OCI-LY3 (cell line): ENCODE results near the gene CTNNBL1.

Experiments used
- H2AFZ ChIP-seq: fragments of 200-600, 300-600 bp; shearing (Covaris generic); 2 replicates; pipeline ENCODE4 v1.6.0; 2014; ENCODE audit warnings: antibody characterized with exemption, low read depth, low read length
- H3K27ac ChIP-seq: fragments of 200-600, 300-600 bp; sonication (generic); 2 replicates; pipeline ENCODE4 v1.5.1; 2014; ENCODE audit warnings: mild to moderate bottlenecking, low read length, moderate library complexity, mixed read lengths
- H3K27me3 ChIP-seq: fragments of 200-600, 300-600 bp; sonication (generic); 2 replicates; pipeline ENCODE4 v1.6.1; 2014; ENCODE audit warnings: low read depth, low read length, mixed read lengths
- H3K36me3 ChIP-seq: fragments of 200-600, 300-600 bp; sonication (generic); replicated peaks from 2 replicates; pipeline ENCODE3; 2014; ENCODE audit warnings: low read depth, low read length, mixed read lengths
- H3K4me1 ChIP-seq: fragments of 300-600, 200-600 bp; sonication (generic); 2 replicates; pipeline ENCODE4 v1.6.1; 2014; ENCODE audit warnings: low read length, mixed read lengths
- H3K4me2 ChIP-seq: fragments of 200-600, 300-600 bp; sonication (generic); 2 replicates; pipeline ENCODE4 v1.6.1; 2014; ENCODE audit warnings: low read length, mixed read lengths
- H3K4me3 ChIP-seq: fragments of 300-600, 200-600 bp; sonication (generic); 2 replicates; pipeline ENCODE4 v1.5.1; 2014; ENCODE audit warnings: antibody characterized with exemption, mild to moderate bottlenecking, low read length, moderate library complexity
- H3K79me2 ChIP-seq: fragments of 300-600, 200-600 bp; shearing (Covaris generic); 2 replicates; pipeline ENCODE4 v1.6.1; 2014; ENCODE audit warnings: mild to moderate bottlenecking, low read length, mixed read lengths
- H3K9ac ChIP-seq: fragments of 300-600, 200-600 bp; shearing (Covaris generic); 2 replicates; pipeline ENCODE4 v1.6.0; 2014; ENCODE audit warnings: mild to moderate bottlenecking, low read length, moderate library complexity
- H3K9me3 ChIP-seq: fragments of 200-600, 300-600 bp; shearing (Covaris generic); 2 replicates; pipeline ENCODE4 v1.6.1; 2014; ENCODE audit warnings: low read length, mixed read lengths; ENCODE audit not compliant: insufficient read depth
- H4K20me1 ChIP-seq: fragments of 200-600, 300-600 bp; sonication (generic); 2 replicates; pipeline ENCODE4 v1.6.1; 2016; ENCODE audit warnings: low read length, mixed read lengths; ENCODE audit not compliant: insufficient read depth
- CTCF ChIP-seq: fragments of 200-600, 300-600 bp; sonication (generic); IDR thresholded peaks from 2 replicates; pipeline ENCODE4 v1.5.1; 2014; ENCODE audit warnings: antibody characterized with exemption, low read length, low read depth
- EZH2phosphoT487 ChIP-seq: fragments of 200-600 bp; shearing (Covaris generic); IDR thresholded peaks from 2 replicates; pipeline ENCODE4 v1.6.1; 2018; ENCODE audit warnings: antibody characterized with exemption, mixed run types, low read depth

Gene CTNNBL1

GRCh38 chr20:37726971-37727956 lies 33.4 kb downstream of the CTNNBL1 start:
- peaks cover 61% of the 10 kb centered on the region for H3K79me2 ChIP-seq
- no peak overlapping the region for H3K4me2 ChIP-seq
- peaks cover 74% of the 10 kb centered on the region for H4K20me1 ChIP-seq
- H3K4me3 ChIP-seq: no peak overlapping the region
- H3K36me3 ChIP-seq: peaks cover 7% of the 10 kb centered on the region
- no peaks in the 10 kb centered on the region for H3K9me3 ChIP-seq
- no peak overlapping the region for H3K9ac ChIP-seq
- no peak overlapping the region for H2AFZ ChIP-seq
- no peaks in the 10 kb centered on the region for H3K27me3 ChIP-seq
- H3K27ac ChIP-seq: no peak overlapping the region
- H3K4me1 ChIP-seq: no peaks in the 10 kb centered on the region
- TF ChIP-seq CTCF (no peak), EZH2phosphoT487 (no peak)

GRCh38 chr20:37727957-37728634 lies 34.3 kb downstream of the CTNNBL1 start:
- TF ChIP-seq EZH2phosphoT487 (no peak), CTCF (no peak)
- Histone ChIP-seq H3K79me2 (peaks cover 54% of the 10 kb centered on the region), H3K4me3 (no peak overlapping the region), H3K4me2 (no peak overlapping the region), H3K9ac (no peak overlapping the region), H2AFZ (no peak overlapping the region), H3K9me3 (no peaks in the 10 kb centered on the region), H3K27me3 (no peaks in the 10 kb centered on the region), H3K36me3 (peaks cover 12% of the 10 kb centered on the region), H4K20me1 (peaks cover 75% of the 10 kb centered on the region), H3K27ac (no peak overlapping the region), H3K4me1 (peaks cover under 1% of the 10 kb centered on the region)

GRCh38 chr20:37728635-37728983 lies 34.8 kb downstream of the CTNNBL1 start:
- Histone ChIP-seq H3K27ac (no peak overlapping the region), H3K4me2 (no peak overlapping the region), H4K20me1 (peaks cover 73% of the 10 kb centered on the region)

More at GRCh38 chr20:37728635-37728983, 34.8 kb downstream of the CTNNBL1 start:
- H3K9me3 ChIP-seq: no peaks in the 10 kb centered on the region
- peaks cover 17% of the 10 kb centered on the region for H3K36me3 ChIP-seq
- no peak overlapping the region for H3K9ac ChIP-seq
- H3K27me3 ChIP-seq: no peaks in the 10 kb centered on the region
- peaks cover 49% of the 10 kb centered on the region for H3K79me2 ChIP-seq
- TF ChIP-seq CTCF (no peak), EZH2phosphoT487 (no peak)
- no peak overlapping the region for H3K4me3 ChIP-seq
- H3K4me1 ChIP-seq: peaks cover 6% of the 10 kb centered on the region
- no peak overlapping the region for H2AFZ ChIP-seq
